GM12878 (cell line): Measurements from ENCODE around the gene LOXL3. TPM values are rescaled to one million over a fixed set of nuclear protein-coding genes. Genes with fewer than 3 reads are reported as not detected.

Experiments
- ASH2L ChIP-seq: fragments of 300-600, 200-600 bp; sonication (generic); IDR thresholded peaks from 2 replicates; pipeline ENCODE4 v1.6.1; 2017; ENCODE audit warnings: low read depth, mild to moderate bottlenecking, borderline replicate concordance
- CHD4 ChIP-seq: fragments of 200-600 bp; sonication (generic); IDR thresholded peaks from 2 replicates; pipeline ENCODE4 v1.6.1; 2016; ENCODE audit warnings: mild to moderate bottlenecking
- GATAD2B ChIP-seq: fragments of 450-650 bp; conservative IDR thresholded peaks from 2 replicates; pipeline ENCODE4 v1.6.1; 2017; ENCODE audit warnings: low read depth, mild to moderate bottlenecking, moderate library complexity
- KLF5 ChIP-seq: fragments of 450-650 bp; IDR thresholded peaks from 2 replicates; pipeline ENCODE4 v1.6.1; 2014; ENCODE audit warnings: mild to moderate bottlenecking; ENCODE audit not compliant: partially characterized antibody
- MEF2B ChIP-seq: fragments of 450-650 bp; IDR thresholded peaks from 2 replicates; pipeline ENCODE4 v1.6.1; 2018; ENCODE audit warnings: mild to moderate bottlenecking, moderate library complexity; ENCODE audit not compliant: partially characterized antibody, poor library complexity, severe bottlenecking
- PML ChIP-seq: IDR thresholded peaks from 2 replicates; pipeline ENCODE4 v1.6.1; 2012; ENCODE audit warnings: low read length, inconsistent platforms
- REST ChIP-seq: IDR thresholded peaks from 2 replicates; pipeline ENCODE4 v1.6.1; 2012; ENCODE audit warnings: mild to moderate bottlenecking, low read depth, low read length
- SIX5 ChIP-seq: IDR thresholded peaks from 2 replicates; pipeline ENCODE4 v1.6.1; 2011; ENCODE audit warnings: mild to moderate bottlenecking, low read depth, low read length, moderate library complexity; ENCODE audit not compliant: severe bottlenecking
- SP1 ChIP-seq: IDR thresholded peaks from one replicate; pipeline ENCODE4 v1.6.1; 2011; ENCODE audit warnings: low read depth, low read length
- SUPT20H ChIP-seq: IDR thresholded peaks from 2 replicates; pipeline ENCODE4 v1.6.1; 2011; ENCODE audit warnings: low read depth, mild to moderate bottlenecking, low read length, moderate library complexity, borderline replicate concordance; ENCODE audit not compliant: control insufficient read depth
- TBL1XR1 ChIP-seq: IDR thresholded peaks from 2 replicates; pipeline ENCODE4 v1.6.1; 2012; ENCODE audit warnings: low read depth, low read length, improper control_type of control experiment
- ZNF207 ChIP-seq: fragments of 450-650 bp; IDR thresholded peaks from 2 replicates; pipeline ENCODE4 v1.6.1; 2014; ENCODE audit warnings: antibody characterized with exemption, mild to moderate bottlenecking, borderline replicate concordance
- polyA plus RNA-seq, 11 experiments: library from polyadenylated mRNA; depleted of rRNA in 4 of 11; unstranded in 6 of 11; stranded (reverse) in 5 of 11; fragments of >200 nt; fragmentation: Nextera tagmentation in 4 of 11; fragmentation: Illumina TruSeq in 1 of 11; extraction: Ambion mirVana in 4 of 11; extraction: Trizol in 1 of 11; gene quantifications; 1 replicate in 1 of 11; 2 replicates in 10 of 11; pipeline versions ENCODE4 v1.2.1 to v1.2.3, GENCODE V29; 2011 to 2016; ENCODE audit warnings: inconsistent platforms in 2 of 11, missing spikeins in 2 of 11, low read depth in 1 of 11
- total RNA-seq, 4 experiments: library from RNA; depleted of rRNA in 3 of 4; stranded (reverse); fragments of >200 nt in 3 of 4; fragmentation: Illumina TruSeq in 1 of 4; extraction: Trizol in 1 of 4; gene quantifications; 2 replicates each; pipeline versions ENCODE4 v1.2.1 to v1.2.3, GENCODE V29; 2013 to 2021
- TF ChIP-seq, protein P1 (sequence below): fragments of 450-650 bp; IDR thresholded peaks from 2 replicates; pipeline ENCODE4 v1.6.1; 2016; ENCODE audit warnings: mild to moderate bottlenecking, moderate library complexity, borderline replicate concordance
- TF ChIP-seq, protein P2 (sequence below): IDR thresholded peaks from 2 replicates; pipeline ENCODE4 v1.6.1; 2011; ENCODE audit warnings: borderline replicate concordance, low read depth, mild to moderate bottlenecking, moderate library complexity, mixed read lengths, low read length; ENCODE audit not compliant: insufficient read depth; ENCODE audit errors: extremely low read length
- TF ChIP-seq, protein P3 (sequence below): fragments of 450-650 bp; formaldehyde crosslinking; IDR thresholded peaks from 2 replicates; pipeline ENCODE4 v1.5.0; 2022; ENCODE audit warnings: mild to moderate bottlenecking, missing genetic modification characterization

The LOXL3 gene
- total and polyA plus RNA-seq, 10 of the 15 experiments (the other 5 are each of a cell fraction or from before 2014, with no cell fraction given) = 6.2 to 40.9 (median 23.3) TPM

DNA sequence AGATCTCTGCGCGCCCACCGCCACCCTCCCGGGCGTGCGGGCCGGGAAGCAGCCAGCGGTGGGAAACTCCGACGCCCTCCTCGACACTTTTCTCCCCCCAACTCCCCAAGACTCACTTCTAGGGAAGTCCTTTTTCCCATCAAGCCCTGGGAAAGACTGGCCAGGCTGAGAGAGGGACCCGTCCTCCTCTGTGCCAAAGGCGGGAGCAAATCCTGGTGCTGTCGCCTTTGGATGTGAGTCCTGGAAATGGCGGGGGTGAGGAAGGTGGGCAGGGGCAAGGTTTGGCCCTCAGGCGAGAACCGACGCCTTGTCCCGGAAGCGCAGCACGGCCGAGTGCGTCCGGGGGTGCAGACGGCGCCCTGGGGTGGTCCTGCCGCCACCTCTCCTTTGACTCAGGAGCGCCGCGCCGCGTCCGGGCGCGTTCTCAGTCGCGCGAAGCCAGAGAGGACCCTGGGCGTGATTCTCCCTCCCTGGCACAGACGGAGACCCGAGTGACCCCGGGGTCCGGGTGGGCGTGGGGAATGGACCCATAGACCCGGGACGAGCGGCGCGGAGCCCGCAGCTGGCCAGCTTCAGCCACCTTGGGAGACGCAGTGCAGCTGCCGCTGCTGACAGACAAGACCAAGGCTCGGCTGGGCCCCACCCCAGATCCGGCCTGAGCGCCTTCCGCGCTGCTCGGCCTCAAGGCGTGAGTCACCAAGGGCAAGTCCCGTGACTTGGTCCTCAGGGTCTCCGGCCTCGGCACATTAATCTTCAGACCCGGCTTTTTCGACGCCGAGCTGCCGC, 50.8 kb downstream of the LOXL3 start (continued):
- TF ChIP-seq, protein P1, sequence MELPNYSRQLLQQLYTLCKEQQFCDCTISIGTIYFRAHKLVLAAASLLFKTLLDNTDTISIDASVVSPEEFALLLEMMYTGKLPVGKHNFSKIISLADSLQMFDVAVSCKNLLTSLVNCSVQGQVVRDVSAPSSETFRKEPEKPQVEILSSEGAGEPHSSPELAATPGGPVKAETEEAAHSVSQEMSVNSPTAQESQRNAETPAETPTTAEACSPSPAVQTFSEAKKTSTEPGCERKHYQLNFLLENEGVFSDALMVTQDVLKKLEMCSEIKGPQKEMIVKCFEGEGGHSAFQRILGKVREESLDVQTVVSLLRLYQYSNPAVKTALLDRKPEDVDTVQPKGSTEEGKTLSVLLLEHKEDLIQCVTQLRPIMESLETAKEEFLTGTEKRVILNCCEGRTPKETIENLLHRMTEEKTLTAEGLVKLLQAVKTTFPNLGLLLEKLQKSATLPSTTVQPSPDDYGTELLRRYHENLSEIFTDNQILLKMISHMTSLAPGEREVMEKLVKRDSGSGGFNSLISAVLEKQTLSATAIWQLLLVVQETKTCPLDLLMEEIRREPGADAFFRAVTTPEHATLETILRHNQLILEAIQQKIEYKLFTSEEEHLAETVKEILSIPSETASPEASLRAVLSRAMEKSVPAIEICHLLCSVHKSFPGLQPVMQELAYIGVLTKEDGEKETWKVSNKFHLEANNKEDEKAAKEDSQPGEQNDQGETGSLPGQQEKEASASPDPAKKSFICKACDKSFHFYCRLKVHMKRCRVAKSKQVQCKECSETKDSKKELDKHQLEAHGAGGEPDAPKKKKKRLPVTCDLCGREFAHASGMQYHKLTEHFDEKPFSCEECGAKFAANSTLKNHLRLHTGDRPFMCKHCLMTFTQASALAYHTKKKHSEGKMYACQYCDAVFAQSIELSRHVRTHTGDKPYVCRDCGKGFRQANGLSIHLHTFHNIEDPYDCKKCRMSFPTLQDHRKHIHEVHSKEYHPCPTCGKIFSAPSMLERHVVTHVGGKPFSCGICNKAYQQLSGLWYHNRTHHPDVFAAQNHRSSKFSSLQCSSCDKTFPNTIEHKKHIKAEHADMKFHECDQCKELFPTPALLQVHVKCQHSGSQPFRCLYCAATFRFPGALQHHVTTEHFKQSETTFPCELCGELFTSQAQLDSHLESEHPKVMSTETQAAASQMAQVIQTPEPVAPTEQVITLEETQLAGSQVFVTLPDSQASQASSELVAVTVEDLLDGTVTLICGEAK = no peak; the same call in 1 of the 2 replicates
- no peak; the same call in none of the 2 replicates for TF ChIP-seq GATAD2B
- TF ChIP-seq SP1 = no peak
- peak; percentile 18 for TF ChIP-seq MEF2B
- TF ChIP-seq, protein P2, sequence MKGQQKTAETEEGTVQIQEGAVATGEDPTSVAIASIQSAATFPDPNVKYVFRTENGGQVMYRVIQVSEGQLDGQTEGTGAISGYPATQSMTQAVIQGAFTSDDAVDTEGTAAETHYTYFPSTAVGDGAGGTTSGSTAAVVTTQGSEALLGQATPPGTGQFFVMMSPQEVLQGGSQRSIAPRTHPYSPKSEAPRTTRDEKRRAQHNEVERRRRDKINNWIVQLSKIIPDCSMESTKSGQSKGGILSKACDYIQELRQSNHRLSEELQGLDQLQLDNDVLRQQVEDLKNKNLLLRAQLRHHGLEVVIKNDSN = no peak
- TF ChIP-seq REST = no peak
- no peak for TF ChIP-seq CHD4
- TF ChIP-seq ZNF207 = no peak
- TF ChIP-seq PML = no peak
- TF ChIP-seq SIX5 = no peak
- TF ChIP-seq KLF5 = no peak
- no peak for TF ChIP-seq SUPT20H
- TF ChIP-seq, protein P3, sequence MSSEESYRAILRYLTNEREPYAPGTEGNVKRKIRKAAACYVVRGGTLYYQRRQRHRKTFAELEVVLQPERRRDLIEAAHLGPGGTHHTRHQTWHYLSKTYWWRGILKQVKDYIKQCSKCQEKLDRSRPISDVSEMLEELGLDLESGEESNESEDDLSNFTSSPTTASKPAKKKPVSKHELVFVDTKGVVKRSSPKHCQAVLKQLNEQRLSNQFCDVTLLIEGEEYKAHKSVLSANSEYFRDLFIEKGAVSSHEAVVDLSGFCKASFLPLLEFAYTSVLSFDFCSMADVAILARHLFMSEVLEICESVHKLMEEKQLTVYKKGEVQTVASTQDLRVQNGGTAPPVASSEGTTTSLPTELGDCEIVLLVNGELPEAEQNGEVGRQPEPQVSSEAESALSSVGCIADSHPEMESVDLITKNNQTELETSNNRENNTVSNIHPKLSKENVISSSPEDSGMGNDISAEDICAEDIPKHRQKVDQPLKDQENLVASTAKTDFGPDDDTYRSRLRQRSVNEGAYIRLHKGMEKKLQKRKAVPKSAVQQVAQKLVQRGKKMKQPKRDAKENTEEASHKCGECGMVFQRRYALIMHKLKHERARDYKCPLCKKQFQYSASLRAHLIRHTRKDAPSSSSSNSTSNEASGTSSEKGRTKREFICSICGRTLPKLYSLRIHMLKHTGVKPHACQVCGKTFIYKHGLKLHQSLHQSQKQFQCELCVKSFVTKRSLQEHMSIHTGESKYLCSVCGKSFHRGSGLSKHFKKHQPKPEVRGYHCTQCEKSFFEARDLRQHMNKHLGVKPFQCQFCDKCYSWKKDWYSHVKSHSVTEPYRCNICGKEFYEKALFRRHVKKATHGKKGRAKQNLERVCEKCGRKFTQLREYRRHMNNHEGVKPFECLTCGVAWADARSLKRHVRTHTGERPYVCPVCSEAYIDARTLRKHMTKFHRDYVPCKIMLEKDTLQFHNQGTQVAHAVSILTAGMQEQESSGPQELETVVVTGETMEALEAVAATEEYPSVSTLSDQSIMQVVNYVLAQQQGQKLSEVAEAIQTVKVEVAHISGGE (CRISPR knock-in tag) = no peak
- no peak for TF ChIP-seq ASH2L
- TF ChIP-seq TBL1XR1 = no peak; the same call in 1 of the 2 replicates
